Glutamatergic neuron (in vitro differentiated cells): Measurements from ENCODE around the gene ZBTB44. TPM values are rescaled to one million over a fixed set of nuclear protein-coding genes. Genes with fewer than 3 reads are reported as not detected.
"Not testable (repeated sequence)": the region's sequence is repeated elsewhere in the genome, so short reads cannot be mapped to it uniquely, and the experiment has no call there.

Experiments used
- DNase-seq: peaks from one replicate; pipeline ENCODE4 v3.0.0; 2022
- H3K27ac Mint-ChIP-seq: one replicate; pipeline ENCODE4 v1.8.0; 2020; ENCODE audit warnings: mild to moderate bottlenecking, mixed read lengths, inconsistent platforms; ENCODE audit not compliant: unreplicated experiment
- H3K27me3 Mint-ChIP-seq: one replicate; pipeline ENCODE4 v1.8.0; 2020; ENCODE audit warnings: mild to moderate bottlenecking, moderate library complexity, mixed read lengths, inconsistent platforms; ENCODE audit not compliant: unreplicated experiment
- H3K36me3 Mint-ChIP-seq: one replicate; pipeline ENCODE4 v1.8.0; 2020; ENCODE audit warnings: mild to moderate bottlenecking, mixed read lengths, inconsistent platforms; ENCODE audit not compliant: unreplicated experiment
- H3K4me1 Mint-ChIP-seq: one replicate; pipeline ENCODE4 v1.8.0; 2020; ENCODE audit warnings: mild to moderate bottlenecking, low read depth, mixed read lengths, inconsistent platforms; ENCODE audit not compliant: unreplicated experiment
- H3K4me3 Mint-ChIP-seq: one replicate; pipeline ENCODE4 v1.8.0; 2020; ENCODE audit warnings: mild to moderate bottlenecking, mixed read lengths, inconsistent platforms; ENCODE audit not compliant: unreplicated experiment
- H3K9me3 Mint-ChIP-seq: one replicate; pipeline ENCODE4 v1.8.0; 2020; ENCODE audit warnings: mild to moderate bottlenecking, moderate library complexity, mixed read lengths, inconsistent platforms; ENCODE audit not compliant: unreplicated experiment
- CTCF ChIP-seq: fragments of 200-600 bp; sonication (generic); IDR thresholded peaks from one replicate; pipeline ENCODE4 v1.5.0; 2021; ENCODE audit not compliant: partially characterized antibody, unreplicated experiment
- total RNA-seq: library from RNA; stranded (reverse); fragmentation: NEBNext Ultra II Directional; extraction: Animal tissue kit (Norgen Biotek cat#: 25700); gene quantifications from one replicate; pipeline ENCODE4 v1.2.1, GENCODE V29; 2021; ENCODE audit not compliant: unreplicated experiment

Gene ZBTB44
- total RNA-seq, 1 donor from 2014 or later: 23.3 TPM

GRCh38 chr11:130295657-130296056 is 19.1 kb downstream of the ZBTB44 start:
- no peak for DNase-seq
- Mint-ChIP-seq H3K4me3 (no peak overlapping the region), H3K9me3 (no peaks in the 10 kb centered on the region), H3K4me1 (peaks cover 4% of the 10 kb centered on the region), H3K27ac (no peak overlapping the region), H3K27me3 (no peaks in the 10 kb centered on the region), H3K36me3 (no peaks in the 10 kb centered on the region)
- TF ChIP-seq CTCF: no peak

GRCh38 chr11:130282111-130282510 is 32.6 kb downstream of the ZBTB44 start:
- no peaks in the 10 kb centered on the region for H3K36me3 Mint-ChIP-seq
- no peak for DNase-seq
- H3K9me3 Mint-ChIP-seq: peaks cover 2% of the 10 kb centered on the region
- H3K4me1 Mint-ChIP-seq: no peaks in the 10 kb centered on the region
- H3K27ac Mint-ChIP-seq: no peak overlapping the region
- H3K4me3 Mint-ChIP-seq: no peak overlapping the region
- no peak for TF ChIP-seq CTCF
- H3K27me3 Mint-ChIP-seq: no peaks in the 10 kb centered on the region

- H3K4me3 Mint-ChIP-seq, H3K27ac Mint-ChIP-seq, H3K4me1 Mint-ChIP-seq: not testable (repeated sequence)
These were observed 33.4 kb downstream of the ZBTB44 start for GRCh38 chr11:130281341-130281740.

GRCh38 chr11:130279989-130280388 is 34.7 kb downstream of the ZBTB44 start:
- no peak for TF ChIP-seq CTCF
- no peak for DNase-seq
- no peak overlapping the region for H3K27ac Mint-ChIP-seq
- H3K4me3 Mint-ChIP-seq: no peak overlapping the region
- H3K9me3 Mint-ChIP-seq: peaks cover 2% of the 10 kb centered on the region
- no peaks in the 10 kb centered on the region for H3K27me3 Mint-ChIP-seq
- no peaks in the 10 kb centered on the region for H3K36me3 Mint-ChIP-seq
- H3K4me1 Mint-ChIP-seq: no peaks in the 10 kb centered on the region

More at GRCh38 chr11:130281341-130281740, 33.4 kb downstream of the ZBTB44 start:
- not testable (repeated sequence) for H3K36me3 Mint-ChIP-seq, H3K27me3 Mint-ChIP-seq, H3K9me3 Mint-ChIP-seq, DNase-seq

- Mint-ChIP-seq H3K4me1 (no peaks in the 10 kb centered on the region), H3K4me3 (no peak overlapping the region), H3K36me3 (no peaks in the 10 kb centered on the region), H3K27me3 (no peaks in the 10 kb centered on the region), H3K27ac (no peak overlapping the region), H3K9me3 (peaks cover 2% of the 10 kb centered on the region)
- no peak for DNase-seq
- TF ChIP-seq CTCF: no peak
These were observed 36.0 kb downstream of the ZBTB44 start for GRCh38 chr11:130278745-130279144.

GRCh38 chr11:130278151-130278550 is 36.6 kb downstream of the ZBTB44 start:
- Mint-ChIP-seq H3K9me3 (peaks cover 2% of the 10 kb centered on the region), H3K27me3 (no peaks in the 10 kb centered on the region), H3K36me3 (no peaks in the 10 kb centered on the region), H3K4me1 (no peaks in the 10 kb centered on the region), H3K4me3 (no peak overlapping the region), H3K27ac (no peak overlapping the region)
- TF ChIP-seq CTCF: no peak
- no peak for DNase-seq
